Gastrocnemius medialis (tissue), 4 donors: ENCODE data around the gene PPP6R2. TPM values are rescaled to one million over a fixed set of nuclear protein-coding genes. Genes with fewer than 3 reads are reported as not detected.

Experiments
- ATAC-seq, 2 donors: fragments of 150-250 bp; one replicate each; pipeline ENCODE4 v1.9.1; 2016
- DNase-seq, 2 donors: peaks; one replicate each; pipeline ENCODE4 v3.0.0-alpha.2; 2019
- H3K27ac ChIP-seq, 4 donors: fragments of 200-600 bp; sonication (generic); 1 replicate in 1 of 4; 2 replicates in 3 of 4; pipeline ENCODE4 v1.5.1; 2016 to 2018; ENCODE audit warnings: mild to moderate bottlenecking in 2 of 4, moderate library complexity in 1 of 4
- H3K27me3 ChIP-seq, 3 donors: fragments of 200-600 bp; sonication (generic) in 2 of 3; 1 replicate in 1 of 3; 2 replicates in 2 of 3; pipeline versions ENCODE4 v1.5.1 to v1.6.0; 2016 to 2019; ENCODE audit warnings: mild to moderate bottlenecking in 1 of 3, moderate library complexity in 1 of 3
- H3K36me3 ChIP-seq, 2 donors: fragments of 200-600 bp; sonication (generic) in 1 of 2; one replicate each; pipeline ENCODE4 v1.5.1; 2017 to 2018
- H3K4me1 ChIP-seq, 2 donors: fragments of 200-600 bp; sonication (generic) in 1 of 2; one replicate each; pipeline ENCODE4 v1.5.1; 2016 to 2017; ENCODE audit warnings: mild to moderate bottlenecking in 2 of 2
- H3K4me3 ChIP-seq, 4 donors: fragments of 200-600 bp; sonication (generic) in 3 of 4; 1 replicate in 1 of 4; 2 replicates in 3 of 4; pipeline ENCODE4 v1.5.1; 2016 to 2019; ENCODE audit warnings: mild to moderate bottlenecking in 2 of 4
- H3K9me3 ChIP-seq, 3 donors: fragments of 200-600 bp; sonication (generic) in 2 of 3; 1 replicate in 1 of 3; 2 replicates in 2 of 3; pipeline ENCODE4 v1.5.1; 2016 to 2019
- CTCF ChIP-seq, 5 experiments: fragments of 450-650 bp in 3 of 5; fragments of 200-600 bp in 2 of 5; sonication (generic) in 2 of 5; IDR thresholded peaks in 4 of 5; conservative IDR thresholded peaks in 1 of 5; 1 replicate in 4 of 5; 2 replicates in 1 of 5; pipeline ENCODE4 v1.5.1; 2016 to 2019; ENCODE audit warnings: antibody characterized with exemption in 5 of 5, mild to moderate bottlenecking in 3 of 5, moderate library complexity in 3 of 5
- POLR2A ChIP-seq, 2 donors: fragments of 450-650 bp; IDR thresholded peaks; one replicate each; pipeline ENCODE4 v1.6.1; 2017; ENCODE audit warnings: antibody characterized with exemption in 2 of 2, mild to moderate bottlenecking in 2 of 2, moderate library complexity in 2 of 2
- in situ Hi-C, 4 donors: fragments of 200-750 bp; cut with MboI; loops; one replicate each; pipeline versions ENCODE4 v1.15.0 to v1.8.0; 2017; ENCODE audit warnings: low sequenced_read_pairs in 4 of 4
- intact Hi-C: fragments of 100-400 bp; cut with DNase I; formaldehyde crosslinking; loops from one replicate; pipeline ENCODE4 v1.15.1; 2023; ENCODE audit warnings: low total_unique reads
- total RNA-seq, 4 donors: library from RNA; depleted of rRNA; stranded (reverse); fragments of >200 nt; gene quantifications; one replicate each; pipeline versions ENCODE4 v1.1.0 to v1.2.3, GENCODE V29; 2016

PPP6R2 gene
- total RNA-seq, 4 donors from 2014 or later = 55.7 to 96.2 (median 74.1) TPM

- in situ Hi-C loops = no loop called here
- Histone ChIP-seq H3K9me3 (no peaks in the 10 kb centered on the region), H3K27me3 (no peaks in the 10 kb centered on the region), H3K4me3 (no peak overlapping the region), H3K36me3 (peaks cover 0 to 69% of the 10 kb centered on the region in 2 donors), H3K27ac (no peak overlapping the region), H3K4me1 (no peaks in the 10 kb centered on the region)
- TF ChIP-seq POLR2A (IDR thresholded peaks at IDR 0.05) (no peak), CTCF (IDR thresholded peaks at IDR 0.05 in 4 of 5, conservative IDR thresholded peaks at IDR 0.05 in 1 of 5) (no peak)
- no peak for DNase-seq
- no peak for ATAC-seq
- intact Hi-C loops = no loop called here
Observed at GRCh38 chr22:50456026-50456425, 112.9 kb downstream of the PPP6R2 start.

- Histone ChIP-seq H3K36me3 (peaks cover 0 to 75% of the 10 kb centered on the region in 2 donors), H3K27me3 (no peaks in the 10 kb centered on the region), H3K27ac (no peak overlapping the region), H3K9me3 (no peaks in the 10 kb centered on the region), H3K4me1 (no peaks in the 10 kb centered on the region), H3K4me3 (no peak overlapping the region)
- in situ Hi-C loops (no loop called here), intact Hi-C loops (no loop called here)
- DNase-seq = no peak
- TF ChIP-seq CTCF (IDR thresholded peaks at IDR 0.05 in 4 of 5, conservative IDR thresholded peaks at IDR 0.05 in 1 of 5) (no peak), POLR2A (IDR thresholded peaks at IDR 0.05) (no peak)
- no peak for ATAC-seq
Observed at GRCh38 chr22:50456466-50457234, 113.5 kb downstream of the PPP6R2 start.

- ATAC-seq = no peak
- intact Hi-C loops = no loop called here
- in situ Hi-C loops = no loop called here
- no peaks in the 10 kb centered on the region for H3K27me3 ChIP-seq
- H3K4me1 ChIP-seq = no peaks in the 10 kb centered on the region
- no peak for TF ChIP-seq CTCF (IDR thresholded peaks at IDR 0.05 in 4 of 5, conservative IDR thresholded peaks at IDR 0.05 in 1 of 5)
- TF ChIP-seq POLR2A (IDR thresholded peaks at IDR 0.05) = no peak
- DNase-seq = no peak
- H3K4me3 ChIP-seq = no peak overlapping the region
- peaks cover 0 to 96% of the 10 kb centered on the region in 2 donors for H3K36me3 ChIP-seq
- no peaks in the 10 kb centered on the region for H3K9me3 ChIP-seq
- no peak overlapping the region for H3K27ac ChIP-seq
Observed at GRCh38 chr22:50459016-50459415, 115.9 kb downstream of the PPP6R2 start.

GRCh38 chr22:50459496-50460140 is 116.5 kb downstream of the PPP6R2 start:
- no peaks in the 10 kb centered on the region for H3K27me3 ChIP-seq
- H3K4me3 ChIP-seq = no peak overlapping the region
- in situ Hi-C loops = no loop called here
- TF ChIP-seq CTCF (IDR thresholded peaks at IDR 0.05 in 4 of 5, conservative IDR thresholded peaks at IDR 0.05 in 1 of 5) = no peak
- TF ChIP-seq POLR2A (IDR thresholded peaks at IDR 0.05) = no peak
- no peaks in the 10 kb centered on the region for H3K4me1 ChIP-seq
- peaks cover 0 to 96% of the 10 kb centered on the region in 2 donors for H3K36me3 ChIP-seq
- no peak overlapping the region for H3K27ac ChIP-seq
- DNase-seq (no peak), ATAC-seq (no peak)
- no peaks in the 10 kb centered on the region for H3K9me3 ChIP-seq
- intact Hi-C loops = no loop called here
